SK-N-MC (cell line): ENCODE data around the gene CLSTN3.

Experiments
- EZH2 ChIP-seq: fragments of 200-600 bp; sonication (generic); IDR thresholded peaks from one replicate; pipeline ENCODE4 v1.6.1; 2017; ENCODE audit warnings: antibody characterized with exemption
- FOXP2 ChIP-seq: optimal IDR thresholded peaks from 2 replicates; pipeline ENCODE3; 2011; ENCODE audit warnings: mild to moderate bottlenecking, moderate library complexity; ENCODE audit not compliant: insufficient read depth; ENCODE audit errors: extremely low read length, control extremely low read depth
- POLR2AphosphoS5 ChIP-seq: IDR thresholded peaks from 2 replicates; pipeline ENCODE4 v1.6.1; 2012; ENCODE audit warnings: mild to moderate bottlenecking, low read depth, low read length, borderline replicate concordance

GRCh38 chr12:7190268-7191055 is 60.3 kb downstream of the CLSTN3 start:
- TF ChIP-seq POLR2AphosphoS5 (no peak), EZH2 (no peak), FOXP2 (no peak)
